ENCODE results near the gene PBX1. TPM values are rescaled to one million over a fixed set of nuclear protein-coding genes. Genes with fewer than 3 reads are reported as not detected.
A peak's percentile ranks its signal among the peaks of the same experiment; 100 is the strongest.
"Not testable (repeated sequence)": the region's sequence is repeated elsewhere in the genome, so short reads cannot be mapped to it uniquely, and the experiment has no call there.

PBX1 gene
- total and polyA plus RNA-seq, 8 donors = 17.3 to 113 (median 91.9) TPM

- intact Hi-C loops (cut with DNase I) = no loop called here
- no peak for TF ChIP-seq CTCF (IDR thresholded peaks at IDR 0.05)
- ATAC-seq (no peak), DNase-seq (no peak), FAIRE-seq (no peak)
- Histone ChIP-seq H3K27ac (peak overlapping the region in 3 of 4 donors; percentile 24 to 60 (median 50)), H3K27me3 (no peaks in the 10 kb centered on the region), H3K36me3 (no peaks in the 10 kb centered on the region), H3K4me1 (peaks cover 43 to 55% (median 51%) of the 10 kb centered on the region in 3 donors), H3K4me3 (no peak overlapping the region), H3K9me3 (no peaks in the 10 kb centered on the region)
- 54 to 56% methylated on average over 6 of the region's 6 CpGs for WGBS, 2 donors
Observed at GRCh38 chr1:164647211-164647610, 88.2 kb downstream of the PBX1 start.

GRCh38 chr1:164648636-164649035 is 89.7 kb downstream of the PBX1 start:
- Histone ChIP-seq H3K9me3 (no peaks in the 10 kb centered on the region), H3K4me1 (peaks cover 49 to 61% (median 60%) of the 10 kb centered on the region in 3 donors), H3K4me3 (no peak overlapping the region), H3K36me3 (no peaks in the 10 kb centered on the region), H3K27me3 (no peaks in the 10 kb centered on the region), H3K27ac (peak overlapping the region; percentile 36 to 62 (median 49))
- DNase-seq (no peak), ATAC-seq (peak in 3 of 4 donors; percentile 5 to 46 (median 26)), FAIRE-seq (no peak)
- no peak for TF ChIP-seq CTCF (IDR thresholded peaks at IDR 0.05)
- intact Hi-C loops (cut with DNase I) = no loop called here
- 15 to 18% methylated on average over 2 of the region's 2 CpGs for WGBS, 2 donors

- H3K27ac ChIP-seq = peak overlapping the region; percentile 28 to 62 (median 48)
- no peaks in the 10 kb centered on the region for H3K9me3 ChIP-seq
- no peaks in the 10 kb centered on the region for H3K27me3 ChIP-seq
- no peak overlapping the region for H3K4me3 ChIP-seq
- no peak for DNase-seq
- 64 to 68% methylated on average over 4 of the region's 4 CpGs for WGBS, 2 donors
- intact Hi-C loops (cut with DNase I) = no loop called here
- H3K4me1 ChIP-seq = peaks cover 52 to 64% (median 62%) of the 10 kb centered on the region in 3 donors
- ATAC-seq = no peak
- TF ChIP-seq CTCF (IDR thresholded peaks at IDR 0.05) = no peak
- no peak for FAIRE-seq
- no peaks in the 10 kb centered on the region for H3K36me3 ChIP-seq
Observed at GRCh38 chr1:164649146-164649545, 90.2 kb downstream of the PBX1 start.

- DNase-seq (no peak), FAIRE-seq (no peak), ATAC-seq (no peak)
- 83 to 89% methylated on average over 2 of the region's 2 CpGs for WGBS, 2 donors
- Histone ChIP-seq H3K9me3 (no peaks in the 10 kb centered on the region), H3K4me1 (peaks cover 47 to 61% (median 57%) of the 10 kb centered on the region in 3 donors), H3K4me3 (no peak overlapping the region), H3K27me3 (no peaks in the 10 kb centered on the region), H3K36me3 (no peaks in the 10 kb centered on the region), H3K27ac (peak overlapping the region in 2 of 4 donors; percentile 43 to 62)
- TF ChIP-seq CTCF (IDR thresholded peaks at IDR 0.05) = no peak
- intact Hi-C loops (cut with DNase I) = no loop called here
Observed at GRCh38 chr1:164650531-164650930, 91.5 kb downstream of the PBX1 start.

GRCh38 chr1:164651351-164651951 is 92.5 kb downstream of the PBX1 start:
- ATAC-seq (peak; percentile 60 to 77 (median 65)), DNase-seq (peak in 3 of 6 donors; percentile 50 to 52 (median 51)), FAIRE-seq (no peak)
- no peaks in the 10 kb centered on the region for H3K36me3 ChIP-seq
- no peaks in the 10 kb centered on the region for H3K27me3 ChIP-seq
- H3K4me1 ChIP-seq = peaks cover 56 to 70% (median 66%) of the 10 kb centered on the region in 3 donors
- intact Hi-C loops (cut with DNase I) = no loop called here
- no peak overlapping the region for H3K4me3 ChIP-seq
- H3K27ac ChIP-seq = peak overlapping the region in 2 of 4 donors; percentile 43 to 45
- TF ChIP-seq CTCF (IDR thresholded peaks at IDR 0.05) = no peak
- no peaks in the 10 kb centered on the region for H3K9me3 ChIP-seq
- 44 to 46% methylated on average over 13 of the region's 13 CpGs for WGBS, 2 donors

- ATAC-seq = peak in 1 of 4 donors; percentile 8
- WGBS, 2 donors = 60 to 61% methylated on average over 6 of the region's 6 CpGs
- H3K27me3 ChIP-seq; H3K9me3 ChIP-seq; DNase-seq; intact Hi-C loops (cut with DNase I); FAIRE-seq; H3K27ac ChIP-seq; H3K36me3 ChIP-seq; H3K4me3 ChIP-seq: not testable (repeated sequence)
- peaks cover 64 to 72% (median 65%) of the 10 kb centered on the region in 3 donors for H3K4me1 ChIP-seq
Observed at GRCh38 chr1:164652969-164653368, 94.0 kb downstream of the PBX1 start.
